ENCODE measurements around the gene NLE1. TPM values are rescaled to one million over a fixed set of nuclear protein-coding genes. Genes with fewer than 3 reads are reported as not detected.
A peak's percentile ranks its signal among the peaks of the same experiment; 100 is the strongest.
"Not testable (repeated sequence)": the region's sequence is repeated elsewhere in the genome, so short reads cannot be mapped to it uniquely, and the experiment has no call there.

Gene NLE1
- total and polyA plus RNA-seq, 5 experiments from 2014 or later: 4.6 to 21.7 (median 6.4) TPM

DNA sequence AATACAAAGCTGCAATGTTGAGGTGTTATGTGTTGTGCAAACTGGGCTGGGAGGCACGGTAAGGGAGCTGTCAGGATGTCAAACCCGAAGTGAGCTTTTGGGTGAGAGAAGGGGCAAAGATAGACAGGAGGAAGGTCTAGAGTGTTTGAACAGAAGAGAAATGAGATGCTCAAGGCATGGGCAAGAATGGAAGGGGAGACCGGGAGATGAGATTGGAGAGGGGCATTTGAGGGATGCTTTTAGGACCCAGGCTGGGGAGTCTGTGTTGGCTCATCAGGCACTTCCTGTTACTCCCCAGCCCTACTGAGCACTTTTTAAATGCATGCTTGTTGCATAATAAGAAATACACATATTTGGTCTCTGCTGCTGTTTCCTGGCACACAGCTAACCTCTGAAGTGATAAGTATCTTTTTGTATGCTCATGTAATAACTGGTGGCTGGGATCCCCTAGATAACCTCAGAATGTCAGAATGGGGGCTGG lies 19.2 kb upstream of the NLE1 start:
- Mint-ChIP-seq H3K4me3 (peak overlapping the region; percentile 63 to 83 (median 76)), H3K9me3 (peaks cover 0 to 6% (median 2%) of the 10 kb centered on the region in 9 donors), H3K27ac (peak overlapping the region; percentile 85 to 98 (median 94)), H3K27me3 (no peaks in the 10 kb centered on the region), H3K36me3 (no peaks in the 10 kb centered on the region), H3K4me1 (peaks cover 35 to 65% (median 54%) of the 10 kb centered on the region in 4 donors)
- ATAC-seq: peak; percentile 50 to 64
- POLR2A ChIA-PET: interaction anchor here (0.6 to 2.7 kb wide), 9 partner anchors 10 to 417 kb away, joined by 3 to 14 read pairs (median 4); partner anchors contain the start of genes NLE1 and PEX12
- DNase-seq: peak in 4 of 10 donors; percentile 28 to 58 (median 43)

DNA sequence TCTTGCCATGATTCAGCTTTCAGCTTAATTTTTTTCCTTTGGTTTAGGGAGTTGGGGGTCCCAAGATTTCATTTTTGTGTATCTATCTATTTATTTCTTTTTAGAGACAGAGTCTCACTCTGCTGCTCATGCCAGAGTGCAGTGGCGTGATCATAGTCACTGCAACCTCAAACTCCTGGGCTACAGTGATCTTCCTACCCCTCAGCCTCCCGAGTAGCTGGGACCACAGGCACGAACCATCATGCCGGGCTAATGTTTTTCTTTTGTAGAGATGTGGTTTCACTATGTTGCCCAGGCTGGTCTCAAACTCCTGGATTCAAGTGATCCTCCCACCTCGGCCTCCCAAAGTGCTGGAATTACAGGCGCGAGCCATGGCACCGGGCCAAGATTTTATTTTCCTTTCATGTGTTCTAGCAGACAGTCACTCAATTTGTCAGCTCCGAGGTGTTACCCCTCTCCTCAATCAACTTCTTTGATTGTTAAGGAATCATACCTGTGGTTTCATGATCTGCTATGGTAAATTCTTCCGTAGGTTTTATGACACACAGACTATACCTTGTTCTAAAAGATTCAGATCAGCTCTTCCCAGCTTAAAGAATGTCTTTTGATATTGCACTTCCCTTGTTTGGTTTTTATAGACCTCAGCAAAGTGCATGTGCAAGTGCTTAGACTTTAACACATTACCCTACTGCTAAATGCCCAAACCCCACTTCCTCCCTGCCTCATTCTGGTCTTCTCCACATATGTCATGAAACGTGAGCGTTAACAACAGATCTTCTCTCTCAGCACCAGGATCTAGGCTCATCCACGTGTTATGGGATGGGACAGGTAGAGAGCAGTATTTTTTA lies 18.5 kb upstream of the NLE1 start:
- DNase-seq: peak in 8 of 10 donors; percentile 15 to 78 (median 50)
- POLR2A ChIA-PET: interaction anchor here (0.6 to 2.7 kb wide), 12 partner anchors 10 to 649 kb away, joined by 3 to 14 read pairs (median 4); partner anchors contain the start of genes NLE1, PEX12 and TAF15
- no peaks in the 10 kb centered on the region for H3K36me3 Mint-ChIP-seq
- peaks cover 35 to 62% (median 51%) of the 10 kb centered on the region in 4 donors for H3K4me1 Mint-ChIP-seq
- peaks cover 0 to 6% (median 2%) of the 10 kb centered on the region in 9 donors for H3K9me3 Mint-ChIP-seq
- peak overlapping the region; percentile 85 to 98 (median 94) for H3K27ac Mint-ChIP-seq
- peak; percentile 73 to 83 for ATAC-seq
- peak overlapping the region; percentile 63 to 83 (median 76) for H3K4me3 Mint-ChIP-seq
- H3K27me3 Mint-ChIP-seq: no peaks in the 10 kb centered on the region

DNA sequence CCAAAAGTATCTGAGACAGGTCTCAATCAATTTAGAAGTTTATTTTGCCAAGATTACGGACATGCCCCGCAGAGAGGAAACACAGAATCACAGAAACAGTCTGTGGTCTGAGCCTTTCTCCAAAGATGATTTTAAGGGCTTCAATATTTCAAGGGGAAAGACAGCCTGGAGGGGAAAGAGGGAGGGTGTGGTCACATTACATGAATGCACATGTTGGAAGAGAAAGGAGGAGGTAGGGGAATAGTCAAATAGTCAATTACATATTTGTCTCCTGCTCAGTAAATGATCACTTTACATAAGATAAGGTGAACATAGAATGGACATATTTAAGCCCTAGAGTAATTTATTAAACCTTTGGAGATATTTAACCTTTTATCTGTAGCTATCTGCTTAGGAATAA lies 17.8 kb upstream of the NLE1 start:
- DNase-seq (no peak), ATAC-seq (no peak)
- Mint-ChIP-seq H3K27ac (peak overlapping the region; percentile 31 to 97 (median 93)), H3K9me3 (peaks cover 0 to 6% (median 2%) of the 10 kb centered on the region in 9 donors), H3K36me3 (no peaks in the 10 kb centered on the region), H3K4me1 (peaks cover 31 to 56% (median 45%) of the 10 kb centered on the region in 4 donors), H3K4me3 (peak overlapping the region in 8 of 10 donors; percentile 30 to 79 (median 64)), H3K27me3 (no peaks in the 10 kb centered on the region)
- POLR2A ChIA-PET: interaction anchor here (0.7 to 2.7 kb wide), 7 partner anchors 11 to 649 kb away, joined by 3 to 14 read pairs (median 5); partner anchors contain the start of genes PEX12 and TAF15

DNA sequence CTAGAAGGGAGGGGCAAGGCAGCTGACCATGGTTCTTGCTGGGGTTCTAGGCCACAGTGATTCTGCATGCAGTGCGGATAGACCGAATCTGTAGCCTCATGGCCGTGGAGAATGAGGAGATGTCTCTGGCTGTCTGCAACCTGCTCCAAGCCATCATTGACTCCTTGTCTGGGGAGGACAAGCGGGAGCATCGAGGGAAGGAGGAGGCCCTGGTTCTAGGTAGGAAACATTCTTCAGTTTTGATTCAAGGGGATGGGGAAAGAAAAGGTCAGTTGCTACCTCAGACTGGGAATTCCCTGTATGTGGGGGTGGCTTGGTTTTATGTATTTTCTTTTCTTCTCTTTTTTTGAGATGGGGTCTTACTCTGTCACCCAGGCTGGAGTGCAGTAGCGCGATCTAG lies 13.1 kb upstream of the NLE1 start:
- Mint-ChIP-seq H3K4me1 (peaks cover 11 to 21% (median 15%) of the 10 kb centered on the region in 4 donors), H3K27ac (no peak overlapping the region), H3K4me3 (no peak overlapping the region), H3K27me3 (no peaks in the 10 kb centered on the region), H3K9me3 (no peaks in the 10 kb centered on the region), H3K36me3 (no peaks in the 10 kb centered on the region)
- POLR2A ChIA-PET: no interaction called here
- ATAC-seq (no peak), DNase-seq (no peak)

DNA sequence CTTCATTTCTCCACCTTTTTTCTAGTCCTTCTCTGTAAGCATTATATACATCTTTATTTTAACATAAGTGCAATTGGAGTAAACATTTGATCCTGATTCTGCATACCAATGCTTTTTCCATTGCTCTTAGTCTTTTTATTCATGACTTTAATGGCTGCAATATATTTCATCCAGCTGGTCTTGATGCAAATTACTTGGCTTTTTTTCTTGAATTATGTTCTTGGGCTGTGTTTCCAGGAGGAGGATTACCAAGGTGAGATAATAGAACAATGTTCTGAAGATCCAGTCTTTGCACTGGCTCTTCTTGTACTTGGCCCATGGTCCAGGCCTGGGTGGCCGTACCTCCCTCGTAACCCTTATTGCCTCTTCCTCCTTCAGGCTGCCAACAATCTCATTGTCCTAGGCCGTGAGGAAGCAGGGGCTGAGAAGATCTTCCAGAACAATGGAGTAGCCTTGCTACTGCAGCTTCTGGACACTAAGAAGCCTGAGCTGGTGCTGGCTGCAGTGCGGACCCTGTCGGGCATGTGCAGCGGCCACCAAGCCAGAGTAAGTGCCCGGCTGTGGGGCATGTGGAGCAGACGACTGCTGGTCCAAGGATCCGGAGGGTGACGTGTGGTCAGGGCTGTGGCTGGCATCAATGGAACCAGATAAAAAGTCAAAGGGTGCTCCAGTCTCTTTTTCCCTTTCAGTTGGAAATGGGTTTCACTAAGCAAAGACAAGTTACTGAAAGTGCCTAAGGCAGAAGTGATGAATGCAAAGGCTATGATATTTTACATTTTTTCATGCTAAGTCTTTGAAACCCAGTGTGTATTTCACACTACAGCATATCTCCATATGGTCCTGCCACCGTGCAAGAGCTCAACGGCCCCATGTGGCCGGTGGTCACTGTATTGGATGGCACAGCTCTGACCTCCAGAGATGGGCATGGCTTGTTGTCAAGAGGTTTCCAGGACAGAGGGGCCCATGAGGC lies 12.4 kb upstream of the NLE1 start:
- peaks cover 4 to 13% (median 10%) of the 10 kb centered on the region in 4 donors for H3K4me1 Mint-ChIP-seq
- no peak overlapping the region for H3K4me3 Mint-ChIP-seq
- POLR2A ChIA-PET: no interaction called here
- DNase-seq: no peak
- ATAC-seq: no peak
- H3K9me3 Mint-ChIP-seq: no peaks in the 10 kb centered on the region
- H3K36me3 Mint-ChIP-seq: no peaks in the 10 kb centered on the region
- H3K27me3 Mint-ChIP-seq: no peaks in the 10 kb centered on the region
- no peak overlapping the region for H3K27ac Mint-ChIP-seq

DNA sequence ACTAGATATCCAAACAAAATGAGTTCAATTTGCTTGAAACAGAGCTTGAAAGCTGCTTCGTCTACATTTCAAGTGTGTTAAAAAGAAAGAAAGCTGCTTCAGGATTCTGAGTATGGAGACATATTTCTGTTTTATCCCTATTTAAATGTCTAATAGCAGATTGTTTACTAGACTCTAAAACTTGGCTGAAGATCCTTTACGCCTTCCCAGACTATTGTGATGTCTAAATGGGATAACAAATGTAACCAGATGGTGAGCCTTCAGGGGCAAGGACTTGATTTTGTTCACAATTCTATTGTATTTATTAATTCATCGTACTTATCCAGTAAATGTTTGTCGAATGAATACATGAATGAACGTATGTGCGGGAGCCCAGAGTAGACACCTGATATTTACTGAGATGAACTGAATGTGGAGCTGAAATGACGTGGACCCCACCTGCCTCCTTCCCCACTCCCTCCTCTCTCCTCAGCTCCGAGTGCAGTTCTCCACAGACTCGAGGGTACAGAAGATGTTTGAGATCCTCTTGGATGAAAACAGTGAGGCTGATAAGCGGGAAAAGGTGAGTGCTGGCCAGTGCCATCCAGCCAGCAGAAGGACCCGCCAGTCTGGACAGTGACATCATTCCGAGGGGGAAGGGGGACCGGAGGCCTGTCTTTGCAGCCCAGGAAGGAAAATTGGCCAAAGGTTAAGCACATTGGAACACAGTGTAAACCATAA lies 10.5 kb upstream of the NLE1 start:
- POLR2A ChIA-PET: no interaction called here
- DNase-seq: no peak
- Mint-ChIP-seq H3K9me3 (no peaks in the 10 kb centered on the region), H3K36me3 (no peaks in the 10 kb centered on the region), H3K4me3 (no peak overlapping the region), H3K27me3 (no peaks in the 10 kb centered on the region), H3K4me1 (peaks cover 0 to 6% (median 0%) of the 10 kb centered on the region in 4 donors), H3K27ac (peak overlapping the region in 1 of 10 donors; percentile 81)
- ATAC-seq: no peak

DNA sequence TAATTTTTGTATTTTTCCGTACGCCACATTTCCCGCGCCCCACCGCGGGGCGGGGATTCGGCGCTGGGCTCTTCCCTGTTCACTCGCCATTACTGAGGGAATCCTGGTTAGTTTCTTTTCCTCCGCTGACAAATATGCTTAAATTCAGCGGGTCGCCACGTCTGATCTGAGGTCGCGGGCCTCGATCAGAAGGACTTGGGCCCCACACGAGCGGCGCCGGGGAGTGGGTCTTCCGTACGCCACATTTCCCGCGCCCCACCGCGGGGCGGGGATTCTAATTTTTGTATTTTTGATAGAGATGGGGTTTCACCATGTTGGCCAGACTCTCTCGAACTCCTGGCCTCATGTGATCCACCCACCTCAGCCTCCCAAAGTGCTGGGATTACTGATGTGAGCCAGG lies 9.0 kb upstream of the NLE1 start:
- not testable (repeated sequence) for H3K4me1 Mint-ChIP-seq

DNA sequence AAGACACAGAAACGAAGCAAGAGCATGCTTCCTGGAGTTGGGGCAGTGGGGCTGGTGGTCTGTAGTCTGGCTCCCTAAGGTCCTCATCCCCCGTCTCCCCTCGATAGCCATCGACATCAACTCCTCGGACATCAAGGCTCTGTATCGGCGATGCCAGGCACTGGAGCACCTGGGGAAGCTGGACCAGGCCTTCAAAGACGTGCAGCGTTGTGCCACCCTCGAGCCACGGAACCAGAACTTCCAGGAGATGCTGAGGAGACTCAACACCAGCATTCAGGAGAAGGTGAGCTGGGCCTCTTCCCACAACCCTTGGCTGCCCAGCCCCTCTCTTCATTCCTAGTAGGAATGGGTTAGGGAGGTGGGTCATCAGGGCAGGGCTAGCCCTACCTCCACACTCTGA lies 7.8 kb upstream of the NLE1 start:
- POLR2A ChIA-PET: interaction anchor here (0.7 to 1.3 kb wide), 2 partner anchors 11 to 47 kb away, joined by 3 read pairs; no protein-coding TSS in a partner anchor
- no peaks in the 10 kb centered on the region for H3K9me3 Mint-ChIP-seq
- no peaks in the 10 kb centered on the region for H3K27me3 Mint-ChIP-seq
- peaks cover 0 to 4% (median 0%) of the 10 kb centered on the region in 4 donors for H3K4me1 Mint-ChIP-seq
- no peak overlapping the region for H3K27ac Mint-ChIP-seq
- no peak for ATAC-seq
- no peak for DNase-seq
- no peaks in the 10 kb centered on the region for H3K36me3 Mint-ChIP-seq
- H3K4me3 Mint-ChIP-seq: no peak overlapping the region

More for the DNA sequence above, 9.0 kb upstream of the NLE1 start:
- POLR2A ChIA-PET: interaction anchor here (1.3 kb wide), 1 partner anchor 10 kb away, joined by 3 read pairs; no protein-coding TSS in a partner anchor
- not testable (repeated sequence) for H3K27me3 Mint-ChIP-seq, H3K36me3 Mint-ChIP-seq, H3K27ac Mint-ChIP-seq, DNase-seq, H3K4me3 Mint-ChIP-seq, H3K9me3 Mint-ChIP-seq, ATAC-seq

DNA sequence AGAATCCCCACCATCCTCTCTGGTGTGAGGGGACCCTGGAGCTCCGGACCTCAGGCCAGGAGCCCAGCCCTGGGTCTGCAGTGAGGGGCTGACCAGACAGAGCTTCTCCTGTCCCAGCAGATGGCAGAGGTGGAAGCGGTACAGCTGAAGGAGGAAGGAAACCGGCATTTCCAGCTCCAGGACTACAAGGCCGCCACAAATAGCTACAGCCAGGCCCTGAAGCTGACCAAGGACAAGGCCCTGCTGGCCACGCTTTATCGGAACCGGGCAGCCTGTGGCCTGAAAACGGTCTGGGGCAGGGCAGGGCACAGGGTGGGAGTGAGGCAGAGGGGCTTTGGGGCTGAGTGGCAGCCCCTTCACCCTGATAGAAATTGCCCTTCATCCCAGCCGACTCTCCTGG lies 6.0 kb upstream of the NLE1 start:
- no peaks in the 10 kb centered on the region for H3K9me3 Mint-ChIP-seq
- POLR2A ChIA-PET: interaction anchor here (0.9 kb wide), 1 partner anchor 25 kb away, joined by 7 read pairs; no protein-coding TSS in a partner anchor
- DNase-seq (no peak), ATAC-seq (no peak)
- peaks cover 5 to 7% (median 6%) of the 10 kb centered on the region in 4 donors for H3K4me1 Mint-ChIP-seq
- H3K4me3 Mint-ChIP-seq: no peak overlapping the region
- H3K36me3 Mint-ChIP-seq: no peaks in the 10 kb centered on the region
- H3K27me3 Mint-ChIP-seq: no peaks in the 10 kb centered on the region
- peak overlapping the region in 1 of 10 donors; percentile 15 for H3K27ac Mint-ChIP-seq

DNA sequence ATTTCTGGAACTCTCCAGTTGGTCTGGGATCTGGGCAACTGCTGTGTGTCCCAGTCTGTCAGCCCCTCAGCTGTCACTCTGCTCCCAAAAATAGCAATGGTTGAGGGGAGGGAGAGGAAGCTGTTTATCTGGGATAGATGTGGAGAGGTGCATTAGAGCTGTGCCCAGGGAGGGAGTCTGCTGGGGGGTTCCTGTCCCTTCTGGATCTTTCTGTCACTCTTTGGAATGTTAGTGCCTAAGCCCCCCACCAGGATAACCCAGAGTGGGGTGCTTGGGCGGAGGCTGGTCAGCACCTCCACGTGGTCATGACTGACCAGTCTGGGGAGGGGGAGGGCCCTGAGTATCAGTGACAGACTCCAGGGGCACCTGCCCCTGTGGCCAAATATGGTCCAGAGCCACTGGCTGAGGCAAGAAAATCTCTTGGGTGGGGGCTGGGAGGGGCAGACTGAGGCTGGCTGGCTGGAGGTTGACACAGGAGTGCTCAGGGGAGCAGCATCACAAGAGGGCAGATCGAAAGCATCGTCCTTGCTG lies 5.3 kb upstream of the NLE1 start, which contains the start of gene UNC45B:
UNC45B (plus strand) TSS at position 443 of the 531 bp plus-strand sequence. CDS start 447 bp downstream, outside the sequence.
- Mint-ChIP-seq H3K9me3 (no peaks in the 10 kb centered on the region), H3K4me3 (no peak within 1 kb of the TSS), H3K36me3 (no peaks in the 10 kb centered on the region), H3K4me1 (peaks cover 5 to 7% (median 7%) of the 10 kb centered on the region in 4 donors), H3K27me3 (no peaks in the 10 kb centered on the region), H3K27ac (peak within 1 kb of the TSS in 3 of 10 donors; percentile 19 to 35 (median 29))
- no peak for ATAC-seq
- POLR2A ChIA-PET: interaction anchor here (1.4 kb wide), 1 partner anchor 11 kb away, joined by 3 read pairs; no protein-coding TSS in a partner anchor
- no peak for DNase-seq

DNA sequence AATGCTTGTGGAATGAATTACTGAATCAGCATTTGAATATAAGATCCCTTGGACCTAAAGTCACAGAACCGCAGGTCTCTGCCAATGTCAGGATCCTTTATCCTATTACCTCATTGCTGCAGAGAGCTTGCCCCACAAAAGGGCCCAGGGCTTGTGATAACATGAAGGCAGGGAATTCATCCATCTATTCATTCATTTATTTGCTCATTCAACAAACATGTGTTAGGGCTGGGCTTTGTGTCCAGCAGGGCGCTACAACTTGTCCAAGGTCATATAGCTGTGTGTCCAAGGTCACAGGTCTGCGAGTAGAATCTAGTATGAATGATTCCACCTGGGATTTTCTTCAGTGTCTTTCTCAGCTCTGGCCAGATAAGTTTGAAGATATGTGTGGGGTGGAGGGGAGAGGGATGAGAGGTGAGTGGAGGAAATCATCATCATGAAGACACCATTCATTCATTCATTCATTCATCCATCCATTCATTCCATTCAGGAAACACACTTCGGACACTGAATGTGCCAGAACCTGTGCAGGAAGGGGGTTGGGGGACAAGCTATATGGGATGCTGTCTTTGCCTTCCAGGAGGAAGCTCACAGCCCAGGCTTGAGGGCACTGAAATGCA lies 4.2 kb upstream of the NLE1 start:
- no peaks in the 10 kb centered on the region for H3K9me3 Mint-ChIP-seq
- H3K4me3 Mint-ChIP-seq: no peak overlapping the region
- POLR2A ChIA-PET: interaction anchor here (0.5 to 1.4 kb wide), 2 partner anchors 12 to 94 kb away, joined by 3 to 4 read pairs; no protein-coding TSS in a partner anchor
- peaks cover 5 to 12% (median 10%) of the 10 kb centered on the region in 4 donors for H3K4me1 Mint-ChIP-seq
- H3K36me3 Mint-ChIP-seq: no peaks in the 10 kb centered on the region
- H3K27me3 Mint-ChIP-seq: no peaks in the 10 kb centered on the region
- ATAC-seq (no peak), DNase-seq (no peak)
- H3K27ac Mint-ChIP-seq: peak overlapping the region in 2 of 10 donors; percentile 33 to 35

Measured in naive thymus-derived CD8-positive, alpha-beta T cell (primary cell).